ENCODE data around the gene KRTAP3-2. TPM values are rescaled to one million over a fixed set of nuclear protein-coding genes. Genes with fewer than 3 reads are reported as not detected.
A peak's percentile ranks its signal among the peaks of the same experiment; 100 is the strongest.

Gene KRTAP3-2
- total RNA-seq, 1 experiment from 2014 or later, result not detected

DNA sequence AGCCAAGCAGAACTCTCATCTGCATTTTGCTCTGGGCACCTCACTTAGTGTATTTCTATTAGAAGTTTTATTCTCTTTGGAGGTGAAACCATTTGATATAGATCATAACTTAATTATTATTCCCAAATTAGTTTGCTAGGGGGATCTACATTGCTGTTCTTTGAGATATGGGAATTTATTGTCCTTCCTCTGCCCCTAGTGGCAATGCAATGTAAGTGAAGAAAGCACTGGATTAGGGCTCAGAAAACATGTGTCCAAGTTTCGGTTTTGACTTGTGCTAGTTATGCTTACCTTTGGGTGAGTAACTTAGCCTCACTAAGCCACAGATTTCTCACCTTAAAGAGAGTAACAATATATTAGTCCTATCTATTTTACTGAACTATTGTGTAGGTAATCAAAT is 35.9 kb downstream of the KRTAP3-2 start:
- no peak overlapping the region for H3K27ac ChIP-seq (ENCODE audit: low read length)

DNA sequence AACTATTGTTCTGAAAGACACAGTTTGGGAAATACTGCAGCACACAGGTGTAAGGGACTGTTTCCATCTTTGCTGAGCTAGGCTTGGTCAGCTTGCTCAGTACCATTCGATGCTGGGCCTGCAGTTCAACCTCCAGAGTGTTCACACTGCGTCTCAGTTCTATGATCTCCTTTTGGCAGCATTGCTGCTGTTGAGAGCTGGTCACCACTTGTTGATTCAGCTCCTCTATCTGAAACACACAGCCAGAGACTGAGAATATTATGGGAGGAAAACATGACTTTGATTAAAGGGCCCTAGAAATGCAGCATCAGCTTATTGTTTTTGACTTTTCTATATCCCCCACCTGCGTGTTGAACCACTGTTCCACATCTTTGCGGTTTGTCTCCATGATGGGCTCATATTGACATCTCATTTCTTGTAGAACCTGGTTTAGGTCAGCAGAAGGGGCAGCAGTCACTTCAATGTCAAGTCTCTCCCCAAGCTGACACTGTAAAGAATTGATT is 37.6 kb downstream of the KRTAP3-2 start:
- BruUV-seq (replicated peaks), result no TSS peak
- Histone ChIP-seq H3K4me3 (ENCODE audit: low read depth in 2 of 2, low read length in 2 of 2) (no peak overlapping the region), H3K4me1 (ENCODE audit: control insufficient read depth, insufficient read depth, low read length) (no peaks in the 10 kb centered on the region), H3K27ac (ENCODE audit: low read length) (no peak overlapping the region), H3K27me3 (ENCODE audit: control insufficient read depth, insufficient read depth, low read length) (no peaks in the 10 kb centered on the region), H3K9me3 (ENCODE audit: control insufficient read depth, insufficient read depth, low read depth, low read length) (no peaks in the 10 kb centered on the region), H3K36me3 (ENCODE audit: control insufficient read depth, insufficient read depth, low read length) (no peaks in the 10 kb centered on the region)
- TF ChIP-seq POLR2AphosphoS5 (IDR thresholded peaks at IDR 0.05; ENCODE audit: low read depth, low read length) (no peak), SIN3A (IDR thresholded peaks at IDR 0.05; ENCODE audit: borderline replicate concordance, insufficient read depth, low read depth, low read length) (no peak), TCF7L2 (IDR thresholded peaks at IDR 0.05; ENCODE audit: low read depth, low read length) (no peak)
- TF ChIP-seq, protein P1, sequence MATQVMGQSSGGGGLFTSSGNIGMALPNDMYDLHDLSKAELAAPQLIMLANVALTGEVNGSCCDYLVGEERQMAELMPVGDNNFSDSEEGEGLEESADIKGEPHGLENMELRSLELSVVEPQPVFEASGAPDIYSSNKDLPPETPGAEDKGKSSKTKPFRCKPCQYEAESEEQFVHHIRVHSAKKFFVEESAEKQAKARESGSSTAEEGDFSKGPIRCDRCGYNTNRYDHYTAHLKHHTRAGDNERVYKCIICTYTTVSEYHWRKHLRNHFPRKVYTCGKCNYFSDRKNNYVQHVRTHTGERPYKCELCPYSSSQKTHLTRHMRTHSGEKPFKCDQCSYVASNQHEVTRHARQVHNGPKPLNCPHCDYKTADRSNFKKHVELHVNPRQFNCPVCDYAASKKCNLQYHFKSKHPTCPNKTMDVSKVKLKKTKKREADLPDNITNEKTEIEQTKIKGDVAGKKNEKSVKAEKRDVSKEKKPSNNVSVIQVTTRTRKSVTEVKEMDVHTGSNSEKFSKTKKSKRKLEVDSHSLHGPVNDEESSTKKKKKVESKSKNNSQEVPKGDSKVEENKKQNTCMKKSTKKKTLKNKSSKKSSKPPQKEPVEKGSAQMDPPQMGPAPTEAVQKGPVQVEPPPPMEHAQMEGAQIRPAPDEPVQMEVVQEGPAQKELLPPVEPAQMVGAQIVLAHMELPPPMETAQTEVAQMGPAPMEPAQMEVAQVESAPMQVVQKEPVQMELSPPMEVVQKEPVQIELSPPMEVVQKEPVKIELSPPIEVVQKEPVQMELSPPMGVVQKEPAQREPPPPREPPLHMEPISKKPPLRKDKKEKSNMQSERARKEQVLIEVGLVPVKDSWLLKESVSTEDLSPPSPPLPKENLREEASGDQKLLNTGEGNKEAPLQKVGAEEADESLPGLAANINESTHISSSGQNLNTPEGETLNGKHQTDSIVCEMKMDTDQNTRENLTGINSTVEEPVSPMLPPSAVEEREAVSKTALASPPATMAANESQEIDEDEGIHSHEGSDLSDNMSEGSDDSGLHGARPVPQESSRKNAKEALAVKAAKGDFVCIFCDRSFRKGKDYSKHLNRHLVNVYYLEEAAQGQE (IDR thresholded peaks at IDR 0.05; ENCODE audit: insufficient read depth in 1 of 2, low read depth in 2 of 2, low read length in 1 of 2), result no peak
- TF ChIP-seq, protein P2, sequence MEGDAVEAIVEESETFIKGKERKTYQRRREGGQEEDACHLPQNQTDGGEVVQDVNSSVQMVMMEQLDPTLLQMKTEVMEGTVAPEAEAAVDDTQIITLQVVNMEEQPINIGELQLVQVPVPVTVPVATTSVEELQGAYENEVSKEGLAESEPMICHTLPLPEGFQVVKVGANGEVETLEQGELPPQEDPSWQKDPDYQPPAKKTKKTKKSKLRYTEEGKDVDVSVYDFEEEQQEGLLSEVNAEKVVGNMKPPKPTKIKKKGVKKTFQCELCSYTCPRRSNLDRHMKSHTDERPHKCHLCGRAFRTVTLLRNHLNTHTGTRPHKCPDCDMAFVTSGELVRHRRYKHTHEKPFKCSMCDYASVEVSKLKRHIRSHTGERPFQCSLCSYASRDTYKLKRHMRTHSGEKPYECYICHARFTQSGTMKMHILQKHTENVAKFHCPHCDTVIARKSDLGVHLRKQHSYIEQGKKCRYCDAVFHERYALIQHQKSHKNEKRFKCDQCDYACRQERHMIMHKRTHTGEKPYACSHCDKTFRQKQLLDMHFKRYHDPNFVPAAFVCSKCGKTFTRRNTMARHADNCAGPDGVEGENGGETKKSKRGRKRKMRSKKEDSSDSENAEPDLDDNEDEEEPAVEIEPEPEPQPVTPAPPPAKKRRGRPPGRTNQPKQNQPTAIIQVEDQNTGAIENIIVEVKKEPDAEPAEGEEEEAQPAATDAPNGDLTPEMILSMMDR (IDR thresholded peaks at IDR 0.05), result no peak
- ChIA-PET POLR2A (interaction anchor here (0.6 kb wide), 1 partner anchor 18 kb away, joined by 4 read pairs; no protein-coding TSS in a partner anchor), CTCF (interaction anchor here (0.6 kb wide), 1 partner anchor 97 kb away, joined by 4 read pairs; no protein-coding TSS in a partner anchor)
- ATAC-seq, result no peak
- intact Hi-C loops (cut with micrococcal nuclease; ENCODE audit: unreplicated experiment), result no loop called here
- in situ Hi-C loops (cut with HindIII; ENCODE audit: low pct_unique_long_range_greater_than_20kb, low sequenced_read_pairs), result no loop called here
- DNase-seq (ENCODE audit: low read depth, low spot score), result no peak

More for the DNA sequence above, 35.9 kb downstream of the KRTAP3-2 start:
- Histone ChIP-seq H3K27me3 (ENCODE audit: control insufficient read depth, insufficient read depth, low read length) (no peaks in the 10 kb centered on the region), H3K4me1 (ENCODE audit: control insufficient read depth, insufficient read depth, low read length) (no peaks in the 10 kb centered on the region), H3K9me3 (ENCODE audit: control insufficient read depth, insufficient read depth, low read depth, low read length) (no peaks in the 10 kb centered on the region), H3K4me3 (ENCODE audit: low read depth in 2 of 2, low read length in 2 of 2) (no peak overlapping the region), H3K36me3 (ENCODE audit: control insufficient read depth, insufficient read depth, low read length) (no peaks in the 10 kb centered on the region)
- ChIA-PET CTCF (interaction anchor here (0.6 kb wide), 1 partner anchor 18 kb away, joined by 3 read pairs; no protein-coding TSS in a partner anchor), POLR2A (no interaction called here)
- BruUV-seq (replicated peaks), result no TSS peak
- TF ChIP-seq POLR2AphosphoS5 (IDR thresholded peaks at IDR 0.05; ENCODE audit: low read depth, low read length), result no peak
- TF ChIP-seq, protein P2 (IDR thresholded peaks at IDR 0.05), result peak; percentile 60; the same call in 1 of the 2 replicates
- intact Hi-C loops (cut with micrococcal nuclease; ENCODE audit: unreplicated experiment), result no loop called here
- in situ Hi-C loops (cut with HindIII; ENCODE audit: low pct_unique_long_range_greater_than_20kb, low sequenced_read_pairs), result no loop called here
- no peak for ATAC-seq
- DNase-seq (ENCODE audit: low read depth, low spot score), result no peak
